HepG2 (cell line): ENCODE measurements around the gene LSMEM2. TPM values are rescaled to one million over a fixed set of nuclear protein-coding genes. Genes with fewer than 3 reads are reported as not detected.
A peak's percentile ranks its signal among the peaks of the same experiment; 100 is the strongest.

Experiments used
- ARNTL ChIP-seq: sonication (generic); formaldehyde crosslinking; IDR thresholded peaks from 2 replicates; pipeline ENCODE4 v1.4.0; 2020; ENCODE audit warnings: mild to moderate bottlenecking, missing genetic modification reagents
- HDAC1 ChIP-seq: sonication (generic); formaldehyde crosslinking; IDR thresholded peaks from 2 replicates; pipeline ENCODE4 v1.5.1; 2020; ENCODE audit warnings: mild to moderate bottlenecking, missing genetic modification reagents
- KDM5B ChIP-seq: sonication (generic); formaldehyde crosslinking; IDR thresholded peaks from 2 replicates; pipeline ENCODE4 v1.4.0; 2020; ENCODE audit warnings: missing genetic modification reagents, mild to moderate bottlenecking, borderline replicate concordance
- RARG ChIP-seq: sonication (generic); formaldehyde crosslinking; IDR thresholded peaks from 2 replicates; pipeline ENCODE4 v1.4.0; 2020; ENCODE audit warnings: low read depth, mild to moderate bottlenecking, missing genetic modification reagents
- XRCC5 ChIP-seq: fragments of 200-400 bp; formaldehyde crosslinking; optimal IDR thresholded peaks from 2 replicates; pipeline ENCODE3; 2017; ENCODE audit warnings: mild to moderate bottlenecking, low read length
- ZNF253 ChIP-seq: sonication (generic); formaldehyde crosslinking; IDR thresholded peaks from 2 replicates; pipeline ENCODE4 v1.8.0; 2022; ENCODE audit warnings: mild to moderate bottlenecking, missing genetic modification reagents, borderline replicate concordance
- ZNF710 ChIP-seq: sonication (generic); formaldehyde crosslinking; IDR thresholded peaks from 2 replicates; pipeline ENCODE4 v1.5.0; 2020; ENCODE audit warnings: mild to moderate bottlenecking, missing genetic modification reagents, borderline replicate concordance
- polyA plus RNA-seq, 8 experiments: library from polyadenylated mRNA; depleted of rRNA in 3 of 8; stranded (reverse) in 7 of 8; unstranded in 1 of 8; fragments of >200 nt; fragmentation: Illumina TruSeq in 4 of 8; extraction: Trizol in 4 of 8; gene quantifications; 2 replicates each; pipeline versions ENCODE4 v1.2.1 to v1.2.3, GENCODE V29; 2011 to 2016; ENCODE audit warnings: low read depth in 4 of 8, missing spikeins in 1 of 8, mixed read lengths in 1 of 8; ENCODE audit not compliant: insufficient read depth in 1 of 8
- total RNA-seq, 5 experiments: library from RNA; depleted of rRNA; stranded (reverse); fragments of >200 nt; fragmentation: Illumina TruSeq; extraction: Trizol; gene quantifications; 2 replicates each; pipeline ENCODE4 v1.2.3, GENCODE V29; 2016; ENCODE audit warnings: low read depth in 1 of 5
- TF ChIP-seq, protein P1 (sequence below): sonication (generic); formaldehyde crosslinking; IDR thresholded peaks from 2 replicates; pipeline ENCODE4 v1.4.0; 2020; ENCODE audit warnings: missing genetic modification reagents, borderline replicate concordance

LSMEM2 gene
- total and polyA plus RNA-seq, 2 of the 13 experiments (the other 11 are each of a cell fraction or from before 2014, with no cell fraction given) = 0.07 to 0.41 TPM

DNA sequence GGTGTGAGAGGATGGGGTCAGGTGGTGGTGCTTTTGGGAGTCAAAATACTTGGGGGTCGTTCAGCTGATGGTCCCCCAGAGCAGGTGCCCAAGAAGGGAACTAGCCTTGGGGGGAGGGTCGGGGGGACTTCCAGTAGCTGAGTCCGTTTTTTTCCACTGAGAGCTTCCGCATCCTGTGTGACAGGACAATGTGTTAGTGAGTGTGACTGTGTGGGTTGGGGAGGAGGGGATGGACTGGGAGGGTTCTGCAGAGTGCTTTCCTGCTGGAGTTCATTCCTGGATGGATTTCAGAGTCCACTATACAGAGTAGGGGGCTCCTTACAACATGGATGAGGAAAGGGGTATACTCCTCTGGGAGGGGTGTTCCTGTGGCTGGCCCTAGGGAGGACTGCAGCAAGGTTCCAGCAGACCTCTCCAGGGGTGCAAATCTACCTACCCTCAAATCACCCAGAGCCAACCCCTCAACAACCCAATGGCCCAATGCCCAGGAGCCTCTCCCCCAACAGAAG, 44.3 kb downstream of the LSMEM2 start (continued):
- TF ChIP-seq, protein P1, sequence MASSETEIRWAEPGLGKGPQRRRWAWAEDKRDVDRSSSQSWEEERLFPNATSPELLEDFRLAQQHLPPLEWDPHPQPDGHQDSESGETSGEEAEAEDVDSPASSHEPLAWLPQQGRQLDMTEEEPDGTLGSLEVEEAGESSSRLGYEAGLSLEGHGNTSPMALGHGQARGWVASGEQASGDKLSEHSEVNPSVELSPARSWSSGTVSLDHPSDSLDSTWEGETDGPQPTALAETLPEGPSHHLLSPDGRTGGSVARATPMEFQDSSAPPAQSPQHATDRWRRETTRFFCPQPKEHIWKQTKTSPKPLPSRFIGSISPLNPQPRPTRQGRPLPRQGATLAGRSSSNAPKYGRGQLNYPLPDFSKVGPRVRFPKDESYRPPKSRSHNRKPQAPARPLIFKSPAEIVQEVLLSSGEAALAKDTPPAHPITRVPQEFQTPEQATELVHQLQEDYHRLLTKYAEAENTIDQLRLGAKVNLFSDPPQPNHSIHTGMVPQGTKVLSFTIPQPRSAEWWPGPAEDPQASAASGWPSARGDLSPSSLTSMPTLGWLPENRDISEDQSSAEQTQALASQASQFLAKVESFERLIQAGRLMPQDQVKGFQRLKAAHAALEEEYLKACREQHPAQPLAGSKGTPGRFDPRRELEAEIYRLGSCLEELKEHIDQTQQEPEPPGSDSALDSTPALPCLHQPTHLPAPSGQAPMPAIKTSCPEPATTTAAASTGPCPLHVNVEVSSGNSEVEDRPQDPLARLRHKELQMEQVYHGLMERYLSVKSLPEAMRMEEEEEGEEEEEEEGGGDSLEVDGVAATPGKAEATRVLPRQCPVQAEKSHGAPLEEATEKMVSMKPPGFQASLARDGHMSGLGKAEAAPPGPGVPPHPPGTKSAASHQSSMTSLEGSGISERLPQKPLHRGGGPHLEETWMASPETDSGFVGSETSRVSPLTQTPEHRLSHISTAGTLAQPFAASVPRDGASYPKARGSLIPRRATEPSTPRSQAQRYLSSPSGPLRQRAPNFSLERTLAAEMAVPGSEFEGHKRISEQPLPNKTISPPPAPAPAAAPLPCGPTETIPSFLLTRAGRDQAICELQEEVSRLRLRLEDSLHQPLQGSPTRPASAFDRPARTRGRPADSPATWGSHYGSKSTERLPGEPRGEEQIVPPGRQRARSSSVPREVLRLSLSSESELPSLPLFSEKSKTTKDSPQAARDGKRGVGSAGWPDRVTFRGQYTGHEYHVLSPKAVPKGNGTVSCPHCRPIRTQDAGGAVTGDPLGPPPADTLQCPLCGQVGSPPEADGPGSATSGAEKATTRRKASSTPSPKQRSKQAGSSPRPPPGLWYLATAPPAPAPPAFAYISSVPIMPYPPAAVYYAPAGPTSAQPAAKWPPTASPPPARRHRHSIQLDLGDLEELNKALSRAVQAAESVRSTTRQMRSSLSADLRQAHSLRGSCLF (CRISPR knock-in tag) = no peak
- TF ChIP-seq RARG (CRISPR knock-in tag) (no peak), ZNF710 (CRISPR knock-in tag) (no peak), ZNF253 (no peak), HDAC1 (CRISPR knock-in tag) (0 out of 2 replicates have a peak, but pooled peaks have one; percentile 10), XRCC5 (no peak), ARNTL (CRISPR knock-in tag) (0 out of 2 replicates have a peak, but pooled peaks have one; percentile 18), KDM5B (CRISPR knock-in tag) (no peak)
